HG02885 (cell line): ENCODE data around the gene SUN5.

ENCODE experiments used
- ATAC-seq: cut with Tn5 transposase; IDR thresholded peaks from one replicate; pipeline ENCODE4 v1.9.1; 2021; ENCODE audit warnings: mild to moderate bottlenecking; ENCODE audit not compliant: unreplicated experiment, poor library complexity

The SUN5 gene

GRCh38 chr20:32943490-32944052, 60.7 kb downstream of the SUN5 start:
- no peak for ATAC-seq

- no peak for ATAC-seq
Observed at GRCh38 chr20:32941155-32941885, 62.9 kb downstream of the SUN5 start.

GRCh38 chr20:32934580-32934979, 69.7 kb downstream of the SUN5 start:
- ATAC-seq: no peak
